Measurements from ENCODE around the gene PDGFB.

The PDGFB gene

GRCh38 chr22:39188809-39189208 lies 56.0 kb downstream of the PDGFB start:
- 95 to 96% methylated on average over 10 of the region's 10 CpGs for WGBS, 2 experiments (ENCODE audit: insufficient coverage in 2 of 2)
- no peak overlapping the region for H3K4me3 ChIP-seq (ENCODE audit: extremely low read depth, insufficient read depth, low read length, poor library complexity, severe bottlenecking)
- H3K9me3 ChIP-seq (ENCODE audit: control insufficient read depth, low read length) = peaks cover 4% of the 10 kb centered on the region

DNA sequence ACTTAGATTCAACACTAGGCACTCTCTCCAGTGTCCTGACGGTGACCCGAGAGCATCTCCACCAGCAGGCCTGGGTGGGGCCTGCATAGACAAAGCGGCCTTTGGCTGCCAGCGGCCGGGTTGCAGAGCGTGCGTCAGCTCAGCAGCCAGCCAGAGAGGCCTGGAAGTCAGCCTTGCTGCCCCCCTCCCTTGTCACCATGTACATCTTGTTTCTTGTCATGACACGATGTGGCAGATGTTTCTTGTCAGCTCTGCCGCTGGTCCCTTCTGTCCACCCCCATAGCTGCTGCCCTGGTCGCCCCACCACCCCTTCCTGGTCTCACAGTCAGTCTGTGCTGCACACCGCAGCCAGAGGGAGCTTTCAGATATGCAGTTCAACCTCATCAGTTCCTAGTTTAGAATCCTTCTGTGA lies 59.2 kb downstream of the PDGFB start:
- H3K9me3 ChIP-seq (ENCODE audit: control insufficient read depth, low read length) = peaks cover 4% of the 10 kb centered on the region
- no peaks in the 10 kb centered on the region for H3K36me3 ChIP-seq (ENCODE audit: control insufficient read depth, insufficient read depth, low read length)
- no peak overlapping the region for H3K4me3 ChIP-seq (ENCODE audit: extremely low read depth, insufficient read depth, low read length, poor library complexity, severe bottlenecking)
- WGBS, 2 experiments (ENCODE audit: insufficient coverage in 2 of 2) = 88 to 90% methylated on average over 11 of the region's 11 CpGs
- H3K27ac ChIP-seq (ENCODE audit: low read depth, low read length, severe bottlenecking) = no peak overlapping the region
- peaks cover 10% of the 10 kb centered on the region for H3K4me1 ChIP-seq (ENCODE audit: control insufficient read depth, insufficient read depth, low read length, poor library complexity, severe bottlenecking)

More at GRCh38 chr22:39188809-39189208, 56.0 kb downstream of the PDGFB start:
- H3K4me1 ChIP-seq (ENCODE audit: control insufficient read depth, insufficient read depth, low read length, poor library complexity, severe bottlenecking) = peaks cover 10% of the 10 kb centered on the region
- H3K36me3 ChIP-seq (ENCODE audit: control insufficient read depth, insufficient read depth, low read length) = no peaks in the 10 kb centered on the region
- no peak overlapping the region for H3K27ac ChIP-seq (ENCODE audit: low read depth, low read length, severe bottlenecking)

DNA sequence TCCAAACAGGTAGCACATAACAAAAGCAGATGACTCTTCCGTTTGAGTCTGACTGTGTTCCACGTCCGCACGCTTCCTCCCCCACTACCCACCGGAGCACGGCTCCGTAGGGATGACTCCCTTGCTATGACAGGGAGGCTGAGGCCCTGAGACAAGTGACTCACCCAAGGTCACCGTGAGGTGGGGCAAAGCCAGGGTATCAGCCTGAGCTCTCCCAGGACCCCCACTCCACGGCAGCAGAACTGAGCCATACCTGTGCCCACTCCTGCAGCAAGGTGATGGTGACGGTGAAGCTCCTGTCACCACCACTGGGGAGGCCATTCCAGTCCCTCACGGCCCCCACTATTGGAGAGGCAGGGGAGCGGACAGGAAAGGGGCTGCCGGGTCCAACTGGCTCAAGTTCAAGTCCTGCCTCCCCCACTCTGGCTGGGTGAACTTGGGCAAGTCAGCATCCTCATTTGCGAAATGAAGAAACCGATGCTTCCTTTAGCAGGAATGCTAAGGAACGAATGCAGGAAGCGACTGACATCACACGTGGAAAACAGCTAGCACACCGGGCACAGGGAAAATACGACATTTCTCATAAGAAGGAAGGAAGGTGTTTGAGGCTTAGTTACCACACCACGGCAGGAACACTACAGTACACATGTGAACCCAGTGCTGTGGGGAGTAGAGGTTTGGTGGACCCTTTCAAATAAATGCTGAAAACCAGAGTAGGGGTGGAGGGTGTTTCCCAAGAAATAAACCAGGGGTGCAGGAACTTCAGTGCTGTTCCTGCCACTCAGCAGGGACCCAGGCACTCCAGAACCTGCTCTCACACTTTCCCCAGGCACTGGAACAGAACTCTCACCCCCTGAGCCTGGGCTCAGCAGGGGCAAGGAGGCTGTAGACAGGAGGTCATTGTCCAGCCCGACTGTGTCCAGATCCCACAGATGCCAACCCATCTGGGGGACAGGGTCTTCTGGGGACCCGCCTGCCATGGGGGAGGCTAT lies 59.9 kb downstream of the PDGFB start:
- 90 to 92% methylated on average over 20 to 22 of the region's 23 CpGs for WGBS, 2 experiments (ENCODE audit: insufficient coverage in 2 of 2)
- Histone ChIP-seq H3K4me3 (ENCODE audit: extremely low read depth, insufficient read depth, low read length, poor library complexity, severe bottlenecking) (no peak overlapping the region), H3K4me1 (ENCODE audit: control insufficient read depth, insufficient read depth, low read length, poor library complexity, severe bottlenecking) (peaks cover 10% of the 10 kb centered on the region), H3K9me3 (ENCODE audit: control insufficient read depth, low read length) (peaks cover 4% of the 10 kb centered on the region), H3K27ac (ENCODE audit: low read depth, low read length, severe bottlenecking) (no peak overlapping the region), H3K36me3 (ENCODE audit: control insufficient read depth, insufficient read depth, low read length) (no peaks in the 10 kb centered on the region)

- WGBS, 2 experiments (ENCODE audit: insufficient coverage in 2 of 2) = 92 to 96% methylated on average over 9 to 11 of the region's 13 CpGs
- H3K4me3 ChIP-seq (ENCODE audit: extremely low read depth, insufficient read depth, low read length, poor library complexity, severe bottlenecking) = no peak overlapping the region
- H3K36me3 ChIP-seq (ENCODE audit: control insufficient read depth, insufficient read depth, low read length) = no peaks in the 10 kb centered on the region
- H3K27ac ChIP-seq (ENCODE audit: low read depth, low read length, severe bottlenecking) = no peak overlapping the region
- H3K9me3 ChIP-seq (ENCODE audit: control insufficient read depth, low read length) = peaks cover 4% of the 10 kb centered on the region
- peaks cover 10% of the 10 kb centered on the region for H3K4me1 ChIP-seq (ENCODE audit: control insufficient read depth, insufficient read depth, low read length, poor library complexity, severe bottlenecking)
Measured at GRCh38 chr22:39183991-39184585, 60.7 kb downstream of the PDGFB start.

DNA sequence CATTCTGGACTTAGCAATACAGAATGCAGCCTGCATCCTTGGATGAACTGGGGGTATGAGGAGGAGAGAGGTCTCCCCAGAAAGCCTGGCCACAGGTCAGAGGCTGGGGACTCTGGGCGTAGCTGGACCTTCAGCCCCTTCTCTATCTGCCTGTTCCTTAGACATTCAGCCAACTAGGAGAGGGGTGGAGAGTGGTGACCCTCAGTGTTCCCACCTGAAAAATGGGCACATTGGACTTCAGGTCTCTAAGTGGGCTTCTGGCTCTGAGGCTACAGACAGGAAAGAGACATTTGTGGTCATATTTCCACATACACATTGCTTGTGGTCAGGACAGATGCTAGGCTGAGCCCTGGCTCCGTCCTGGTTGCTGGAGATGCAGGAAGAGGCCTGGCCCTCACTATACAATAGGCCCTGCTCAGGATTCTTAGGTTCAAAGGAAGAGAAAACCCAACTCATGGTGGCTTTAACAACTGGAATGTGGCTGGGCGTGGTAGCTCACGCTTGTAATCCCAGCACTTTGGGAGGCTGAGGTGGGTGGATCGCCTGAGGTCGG lies 62.2 kb downstream of the PDGFB start:
- H3K27ac ChIP-seq (ENCODE audit: low read depth, low read length, severe bottlenecking) = no peak overlapping the region
- peaks cover 16% of the 10 kb centered on the region for H3K4me1 ChIP-seq (ENCODE audit: control insufficient read depth, insufficient read depth, low read length, poor library complexity, severe bottlenecking)
- H3K36me3 ChIP-seq (ENCODE audit: control insufficient read depth, insufficient read depth, low read length) = no peaks in the 10 kb centered on the region
- WGBS, 2 experiments (ENCODE audit: insufficient coverage in 2 of 2) = 92 to 100% methylated on average over 2 to 3 of the region's 6 CpGs
- H3K4me3 ChIP-seq (ENCODE audit: extremely low read depth, insufficient read depth, low read length, poor library complexity, severe bottlenecking) = no peak overlapping the region
- H3K9me3 ChIP-seq (ENCODE audit: control insufficient read depth, low read length) = peaks cover 4% of the 10 kb centered on the region

GRCh38 chr22:39181778-39182177 lies 63.0 kb downstream of the PDGFB start:
- H3K4me3 ChIP-seq (ENCODE audit: extremely low read depth, insufficient read depth, low read length, poor library complexity, severe bottlenecking) = no peak overlapping the region
- H3K9me3 ChIP-seq (ENCODE audit: control insufficient read depth, low read length) = peaks cover 4% of the 10 kb centered on the region
- H3K36me3 ChIP-seq (ENCODE audit: control insufficient read depth, insufficient read depth, low read length) = no peaks in the 10 kb centered on the region
- peaks cover 24% of the 10 kb centered on the region for H3K4me1 ChIP-seq (ENCODE audit: control insufficient read depth, insufficient read depth, low read length, poor library complexity, severe bottlenecking)
- WGBS, 2 experiments (ENCODE audit: insufficient coverage in 2 of 2) = 89 to 95% methylated on average over 4 to 5 of the region's 5 CpGs
- no peak overlapping the region for H3K27ac ChIP-seq (ENCODE audit: low read depth, low read length, severe bottlenecking)

DNA sequence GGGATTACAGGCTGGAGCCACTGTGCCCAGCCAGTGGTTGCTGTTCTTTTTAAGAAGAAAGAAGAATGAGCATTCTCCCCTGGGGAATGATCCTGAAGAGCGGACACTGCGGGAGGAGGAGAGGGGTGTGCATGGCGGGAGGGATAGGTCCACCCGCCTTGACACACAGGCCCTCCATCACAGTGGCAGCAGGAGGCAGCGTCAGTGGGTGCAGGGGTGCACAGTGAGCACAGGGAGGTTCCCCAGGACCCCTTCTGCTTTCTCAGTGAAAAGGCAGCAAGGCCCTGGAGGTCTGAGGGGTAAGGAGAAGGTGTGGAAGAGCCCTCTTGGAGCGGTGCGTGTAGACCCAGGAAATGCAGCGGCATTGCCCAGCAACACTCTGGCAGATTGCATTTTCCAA lies 63.4 kb downstream of the PDGFB start:
- H3K4me1 ChIP-seq (ENCODE audit: control insufficient read depth, insufficient read depth, low read length, poor library complexity, severe bottlenecking) = peaks cover 28% of the 10 kb centered on the region
- no peak overlapping the region for H3K4me3 ChIP-seq (ENCODE audit: extremely low read depth, insufficient read depth, low read length, poor library complexity, severe bottlenecking)
- WGBS, 2 experiments (ENCODE audit: insufficient coverage in 2 of 2) = 95 to 100% methylated on average over 2 to 7 of the region's 8 CpGs
- peaks cover 1% of the 10 kb centered on the region for H3K9me3 ChIP-seq (ENCODE audit: control insufficient read depth, low read length)
- no peak overlapping the region for H3K27ac ChIP-seq (ENCODE audit: low read depth, low read length, severe bottlenecking)
- H3K36me3 ChIP-seq (ENCODE audit: control insufficient read depth, insufficient read depth, low read length) = no peaks in the 10 kb centered on the region

GRCh38 chr22:39179841-39180335 lies 64.9 kb downstream of the PDGFB start:
- Histone ChIP-seq H3K36me3 (ENCODE audit: control insufficient read depth, insufficient read depth, low read length) (no peaks in the 10 kb centered on the region), H3K4me1 (ENCODE audit: control insufficient read depth, insufficient read depth, low read length, poor library complexity, severe bottlenecking) (peaks cover 39% of the 10 kb centered on the region), H3K9me3 (ENCODE audit: control insufficient read depth, low read length) (no peaks in the 10 kb centered on the region), H3K4me3 (ENCODE audit: extremely low read depth, insufficient read depth, low read length, poor library complexity, severe bottlenecking) (no peak overlapping the region), H3K27ac (ENCODE audit: low read depth, low read length, severe bottlenecking) (no peak overlapping the region)
- 69 to 72% methylated on average over 15 to 21 of the region's 21 CpGs for WGBS, 2 experiments (ENCODE audit: insufficient coverage in 2 of 2)

- Histone ChIP-seq H3K36me3 (ENCODE audit: control insufficient read depth, insufficient read depth, low read length) (no peaks in the 10 kb centered on the region), H3K4me3 (ENCODE audit: extremely low read depth, insufficient read depth, low read length, poor library complexity, severe bottlenecking) (no peak overlapping the region), H3K9me3 (ENCODE audit: control insufficient read depth, low read length) (no peaks in the 10 kb centered on the region), H3K4me1 (ENCODE audit: control insufficient read depth, insufficient read depth, low read length, poor library complexity, severe bottlenecking) (peaks cover 37% of the 10 kb centered on the region), H3K27ac (ENCODE audit: low read depth, low read length, severe bottlenecking) (no peak overlapping the region)
- 75 to 76% methylated on average over 6 of the region's 6 CpGs for WGBS, 2 experiments (ENCODE audit: insufficient coverage in 2 of 2)
Measured at GRCh38 chr22:39179401-39179827, 65.4 kb downstream of the PDGFB start.

GRCh38 chr22:39178206-39179111 lies 66.3 kb downstream of the PDGFB start:
- H3K4me3 ChIP-seq (ENCODE audit: extremely low read depth, insufficient read depth, low read length, poor library complexity, severe bottlenecking) = no peak overlapping the region
- H3K27ac ChIP-seq (ENCODE audit: low read depth, low read length, severe bottlenecking) = no peak overlapping the region
- WGBS, 2 experiments (ENCODE audit: insufficient coverage in 2 of 2) = 95 to 98% methylated on average over 16 to 17 of the region's 19 CpGs
- H3K9me3 ChIP-seq (ENCODE audit: control insufficient read depth, low read length) = no peaks in the 10 kb centered on the region
- peaks cover 41% of the 10 kb centered on the region for H3K4me1 ChIP-seq (ENCODE audit: control insufficient read depth, insufficient read depth, low read length, poor library complexity, severe bottlenecking)
- no peaks in the 10 kb centered on the region for H3K36me3 ChIP-seq (ENCODE audit: control insufficient read depth, insufficient read depth, low read length)

All from mesodermal cell (in vitro differentiated cells).